GM12892 (cell line): ENCODE data around the gene KIAA0753.
"Not testable (repeated sequence)": the region's sequence is repeated elsewhere in the genome, so short reads cannot be mapped to it uniquely, and the experiment has no call there.

Experiments
- DNase-seq: peaks from one replicate; pipeline ENCODE4 v3.0.0; 2011; ENCODE audit not compliant: insufficient read length
- FAIRE-seq: peaks from 2 replicates; lab custom pipeline; 2011; peaks lifted over from hg19 to GRCh38; lab: Jason Lieb, UNC
- POLR2A ChIP-seq: IDR thresholded peaks from 2 replicates; pipeline ENCODE4 v1.6.1; 2011; ENCODE audit warnings: low read depth, low read length, control low read depth
- POLR2AphosphoS5 ChIP-seq: IDR thresholded peaks from 2 replicates; pipeline ENCODE4 v1.6.1; 2011; ENCODE audit warnings: low read depth, low read length, control low read depth
- TAF1 ChIP-seq: IDR thresholded peaks from 2 replicates; pipeline ENCODE4 v1.6.1; 2011; ENCODE audit warnings: low read depth, mild to moderate bottlenecking, control low read depth, low read length, borderline replicate concordance

Gene KIAA0753

GRCh38 chr17:6573982-6574686, 66.4 kb downstream of the KIAA0753 start:
- no peak for DNase-seq
- peak; percentile 42 for FAIRE-seq
- no peak for TF ChIP-seq POLR2A
- no peak for TF ChIP-seq POLR2AphosphoS5
- TF ChIP-seq TAF1 = no peak

DNA sequence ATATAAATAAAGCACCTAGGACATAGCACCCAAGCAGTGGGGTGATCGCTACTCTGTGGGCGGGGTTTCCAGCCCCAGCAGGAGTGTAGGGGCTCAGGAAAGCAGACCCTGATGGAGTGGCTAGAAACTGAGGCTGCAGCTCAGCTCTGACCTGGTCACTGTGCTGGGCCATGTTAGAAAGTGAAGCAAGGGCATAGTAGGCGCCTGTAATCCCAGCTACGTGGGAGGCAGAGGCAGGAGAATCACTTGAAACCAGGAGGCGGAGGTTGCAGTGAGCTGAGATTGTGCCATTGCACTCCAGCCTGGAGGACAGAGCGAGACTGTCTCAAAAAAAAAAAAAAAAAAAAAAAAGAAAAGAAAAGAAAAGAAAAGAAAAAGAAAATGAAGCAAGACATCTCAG, 67.0 kb downstream of the KIAA0753 start:
- DNase-seq, FAIRE-seq: not testable (repeated sequence)

DNA sequence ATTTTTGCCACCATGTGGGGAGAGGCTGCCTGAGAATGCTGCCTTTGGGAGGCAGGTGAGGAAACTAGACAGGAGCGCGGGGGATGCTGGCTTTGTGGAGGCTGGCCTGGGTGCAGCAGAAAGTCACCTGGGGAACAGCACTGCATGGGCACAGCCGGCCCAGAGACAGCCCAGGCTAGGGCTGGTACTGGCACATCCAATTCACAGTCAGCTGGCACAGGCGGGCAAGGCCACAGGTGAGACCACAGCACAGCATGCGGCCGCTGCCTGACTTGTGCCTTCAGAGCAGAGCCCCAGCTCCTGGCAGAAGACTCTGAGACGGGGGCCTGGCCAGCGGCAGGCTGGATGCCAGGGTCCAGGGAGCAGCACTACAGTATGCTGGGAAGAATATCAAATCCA, 67.5 kb downstream of the KIAA0753 start:
- DNase-seq (no peak), FAIRE-seq (no peak)
- TF ChIP-seq TAF1 (no peak), POLR2AphosphoS5 (no peak)

DNA sequence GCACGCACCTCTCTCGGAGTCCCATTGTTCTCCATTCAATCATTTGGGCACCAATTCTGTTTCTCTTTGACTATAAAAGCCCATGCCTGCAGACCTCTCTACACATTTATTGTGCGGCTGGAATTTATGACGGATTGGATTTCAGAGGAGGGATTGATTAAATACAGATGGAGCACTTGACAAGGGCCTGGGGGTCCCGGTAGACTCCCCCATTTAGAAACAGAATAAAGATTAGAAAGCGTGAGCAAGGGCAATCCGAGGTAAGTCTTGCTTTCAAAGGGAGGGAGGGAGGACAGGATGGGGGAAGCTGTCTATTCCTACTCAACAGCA, 69.1 kb downstream of the KIAA0753 start:
- no peak for TF ChIP-seq POLR2AphosphoS5
- TF ChIP-seq POLR2A = no peak
- no peak for FAIRE-seq
- no peak for DNase-seq

GRCh38 chr17:6570731-6571451, 69.6 kb downstream of the KIAA0753 start:
- FAIRE-seq = no peak
- TF ChIP-seq TAF1 (no peak), POLR2A (no peak), POLR2AphosphoS5 (no peak)
- no peak for DNase-seq

DNA sequence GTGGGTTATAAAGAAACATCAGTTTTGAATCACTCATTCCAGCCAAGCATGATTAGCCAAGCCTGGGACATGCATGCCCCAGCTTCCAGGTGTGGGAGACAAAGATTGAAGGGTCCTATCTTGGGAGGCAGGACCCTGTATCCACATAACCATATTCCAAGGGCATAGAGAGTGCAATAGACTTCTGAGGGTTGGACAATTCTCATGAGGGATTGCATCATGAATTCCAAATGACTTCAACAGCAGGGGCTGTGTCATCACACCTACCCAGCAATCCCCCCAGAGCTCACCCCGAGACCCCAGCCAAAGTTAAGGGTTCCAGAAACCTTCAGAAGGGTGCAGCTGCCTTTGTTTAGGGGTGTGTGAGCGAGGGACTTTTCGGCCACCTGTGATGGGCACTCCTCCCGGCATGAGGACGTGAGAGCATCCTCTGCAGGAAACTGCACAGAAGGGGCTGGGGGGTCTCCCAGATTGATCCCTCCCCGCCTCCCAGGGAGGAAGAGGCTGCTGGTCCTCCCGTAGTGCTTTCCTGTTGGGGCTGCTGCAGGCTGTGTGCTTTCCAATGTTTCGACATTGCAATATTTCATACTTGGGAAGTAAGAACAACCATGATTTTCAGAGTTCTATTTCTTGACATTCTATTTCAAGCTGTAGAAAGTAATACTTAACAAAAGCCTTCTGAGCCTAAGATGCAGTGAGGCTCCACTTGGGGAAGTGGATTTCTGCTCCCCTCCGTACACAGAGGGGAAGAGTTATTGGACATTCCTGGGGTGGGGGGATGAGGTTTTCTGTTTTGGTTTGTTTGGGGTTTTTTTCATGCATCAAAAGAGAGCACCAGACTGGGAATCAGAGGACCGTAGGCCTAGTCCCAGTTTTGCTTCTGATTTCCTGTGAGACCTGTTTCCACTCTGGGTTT, 70.9 kb downstream of the KIAA0753 start:
- FAIRE-seq (no peak), DNase-seq (no peak)
- TF ChIP-seq POLR2AphosphoS5 (no peak), TAF1 (no peak), POLR2A (no peak)

GRCh38 chr17:6568184-6568758, 72.2 kb downstream of the KIAA0753 start:
- TF ChIP-seq TAF1 = no peak
- no peak for TF ChIP-seq POLR2A
- no peak for TF ChIP-seq POLR2AphosphoS5
- DNase-seq (no peak), FAIRE-seq (no peak)

DNA sequence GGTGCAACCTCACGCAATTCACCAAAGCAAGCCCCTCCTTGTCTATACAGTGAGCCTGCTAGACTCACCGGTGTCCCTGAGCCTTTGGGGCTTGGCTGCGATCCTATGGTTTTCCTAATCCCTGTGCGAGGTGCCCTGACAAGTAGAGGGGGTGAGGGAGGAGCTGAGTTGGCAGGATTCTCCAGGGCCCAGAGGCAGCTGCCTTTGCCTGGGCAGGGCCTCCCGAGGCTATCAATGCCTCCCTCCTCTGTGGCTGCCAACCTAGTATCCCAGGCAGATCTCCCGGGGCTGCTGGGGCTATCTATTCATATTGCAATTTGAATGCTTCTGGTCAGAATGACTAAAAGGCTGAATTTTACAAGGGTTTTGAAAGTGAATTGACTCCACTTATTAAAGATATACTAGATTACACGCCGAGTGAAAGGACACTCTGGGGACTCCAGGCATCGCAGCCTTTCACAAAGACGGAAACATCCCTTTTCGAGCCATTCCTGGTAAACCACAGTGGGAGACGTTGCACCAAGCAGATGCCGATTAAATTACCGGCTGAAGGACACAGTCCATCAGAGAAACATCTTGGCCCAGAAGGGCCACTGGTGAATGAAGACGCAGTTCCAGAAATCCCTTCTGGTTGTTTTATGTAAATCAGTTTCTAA, 72.9 kb downstream of the KIAA0753 start:
- FAIRE-seq = no peak
- DNase-seq = no peak
- TF ChIP-seq POLR2AphosphoS5 (no peak), POLR2A (no peak), TAF1 (no peak)

GRCh38 chr17:6561446-6561845, 79.1 kb downstream of the KIAA0753 start:
- TF ChIP-seq POLR2AphosphoS5 (no peak), TAF1 (no peak), POLR2A (no peak)
- no peak for DNase-seq
- FAIRE-seq = no peak

- no peak for DNase-seq
- no peak for FAIRE-seq
- TF ChIP-seq POLR2AphosphoS5 = no peak
- TF ChIP-seq POLR2A = no peak
- no peak for TF ChIP-seq TAF1
These were observed 80.0 kb downstream of the KIAA0753 start for GRCh38 chr17:6560496-6560895.

DNA sequence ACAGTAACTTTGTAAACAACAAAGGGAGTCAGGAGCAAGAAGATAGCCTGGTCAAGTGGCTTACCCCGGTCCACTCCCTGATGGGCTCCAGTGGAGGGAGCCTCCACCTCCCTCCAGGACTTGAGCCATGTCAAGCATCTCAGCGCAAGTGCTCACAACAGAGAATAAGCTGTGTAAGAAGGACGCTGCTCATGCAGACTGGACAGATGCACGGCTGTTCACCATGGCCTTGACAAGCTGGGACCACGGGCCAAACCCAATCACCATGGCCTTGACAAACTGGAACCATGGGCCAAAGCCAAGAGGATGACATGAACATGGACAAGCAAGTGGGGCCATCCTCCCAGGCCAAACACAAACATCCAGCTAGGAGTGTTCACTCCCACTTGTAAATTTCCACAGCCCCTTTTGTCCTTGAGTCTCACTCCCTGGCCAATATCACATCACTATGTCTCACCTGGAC, 80.7 kb downstream of the KIAA0753 start:
- no peak for DNase-seq
- no peak for TF ChIP-seq POLR2AphosphoS5

More for the DNA sequence above, 80.7 kb downstream of the KIAA0753 start:
- no peak for FAIRE-seq
